ENCODE measurements around the gene MAML2. TPM values are rescaled to one million over a fixed set of nuclear protein-coding genes. Genes with fewer than 3 reads are reported as not detected.

MAML2 gene
- total RNA-seq, 1 experiment from 2014 or later, result 0.82 TPM

GRCh38 chr11:96342014-96342960 is 708 bp downstream of the MAML2 start:
- H3K9me3 ChIP-seq, result no peaks in the 10 kb centered on the region
- H3K36me3 ChIP-seq, result no peaks in the 10 kb centered on the region
- H3K4me3 ChIP-seq, result peak overlapping the region; percentile 69
- no peaks in the 10 kb centered on the region for H3K27me3 ChIP-seq
- DNase-seq, result no peak

- peak; percentile 20 for DNase-seq
- peak overlapping the region; percentile 69 for H3K4me3 ChIP-seq
Observed at GRCh38 chr11:96341211-96342013, 1.6 kb downstream of the MAML2 start.

GRCh38 chr11:96340555-96340885 is 2.5 kb downstream of the MAML2 start:
- Histone ChIP-seq H3K9me3 (no peaks in the 10 kb centered on the region), H3K27me3 (no peaks in the 10 kb centered on the region), H3K4me3 (no peak overlapping the region), H3K36me3 (no peaks in the 10 kb centered on the region)
- DNase-seq, result no peak

More at GRCh38 chr11:96341211-96342013, 1.6 kb downstream of the MAML2 start:
- H3K36me3 ChIP-seq, result no peaks in the 10 kb centered on the region
- H3K27me3 ChIP-seq, result no peaks in the 10 kb centered on the region
- no peaks in the 10 kb centered on the region for H3K9me3 ChIP-seq

- DNase-seq, result no peak
- H3K36me3 ChIP-seq, result no peaks in the 10 kb centered on the region
- no peak overlapping the region for H3K4me3 ChIP-seq
- no peaks in the 10 kb centered on the region for H3K27me3 ChIP-seq
- no peaks in the 10 kb centered on the region for H3K9me3 ChIP-seq
Observed at GRCh38 chr11:96339706-96340554, 3.1 kb downstream of the MAML2 start.

- Histone ChIP-seq H3K36me3 (no peaks in the 10 kb centered on the region), H3K4me3 (peak overlapping the region; percentile 20; the same call in 1 of the 2 replicates), H3K9me3 (no peaks in the 10 kb centered on the region), H3K27me3 (no peaks in the 10 kb centered on the region)
- peak; percentile 24 for DNase-seq
Observed at GRCh38 chr11:96338910-96339705, 3.9 kb downstream of the MAML2 start.

GRCh38 chr11:96337541-96338431 is 5.2 kb downstream of the MAML2 start:
- H3K4me3 ChIP-seq, result no peak overlapping the region
- no peak for DNase-seq
- H3K9me3 ChIP-seq, result no peaks in the 10 kb centered on the region
- H3K27me3 ChIP-seq, result no peaks in the 10 kb centered on the region
- no peaks in the 10 kb centered on the region for H3K36me3 ChIP-seq

- no peak overlapping the region for H3K4me3 ChIP-seq
- no peaks in the 10 kb centered on the region for H3K9me3 ChIP-seq
- no peaks in the 10 kb centered on the region for H3K27me3 ChIP-seq
- no peaks in the 10 kb centered on the region for H3K36me3 ChIP-seq
- DNase-seq, result no peak
Observed at GRCh38 chr11:96335388-96335787, 7.6 kb downstream of the MAML2 start.

- no peaks in the 10 kb centered on the region for H3K36me3 ChIP-seq
- no peaks in the 10 kb centered on the region for H3K9me3 ChIP-seq
- H3K27me3 ChIP-seq, result no peaks in the 10 kb centered on the region
- H3K4me3 ChIP-seq, result no peak overlapping the region
- no peak for DNase-seq
Observed at GRCh38 chr11:96334219-96334618, 8.8 kb downstream of the MAML2 start.

- H3K27me3 ChIP-seq, result no peaks in the 10 kb centered on the region
- no peaks in the 10 kb centered on the region for H3K9me3 ChIP-seq
- H3K4me3 ChIP-seq, result no peak overlapping the region
- no peak for DNase-seq
- no peaks in the 10 kb centered on the region for H3K36me3 ChIP-seq
Observed at GRCh38 chr11:96333191-96333719, 9.7 kb downstream of the MAML2 start.

- H3K4me3 ChIP-seq, result no peak overlapping the region
Observed at GRCh38 chr11:96332126-96332771, 10.7 kb downstream of the MAML2 start.

GRCh38 chr11:96331699-96332116 is 11.3 kb downstream of the MAML2 start:
- Histone ChIP-seq H3K4me3 (no peak overlapping the region), H3K27me3 (no peaks in the 10 kb centered on the region), H3K9me3 (no peaks in the 10 kb centered on the region), H3K36me3 (no peaks in the 10 kb centered on the region)
- no peak for DNase-seq

More at GRCh38 chr11:96332126-96332771, 10.7 kb downstream of the MAML2 start:
- no peak for DNase-seq
- Histone ChIP-seq H3K9me3 (no peaks in the 10 kb centered on the region), H3K36me3 (no peaks in the 10 kb centered on the region), H3K27me3 (no peaks in the 10 kb centered on the region)

- Histone ChIP-seq H3K9me3 (no peaks in the 10 kb centered on the region), H3K4me3 (no peak overlapping the region), H3K27me3 (no peaks in the 10 kb centered on the region), H3K36me3 (no peaks in the 10 kb centered on the region)
- DNase-seq, result no peak
Observed at GRCh38 chr11:96330511-96330859, 12.5 kb downstream of the MAML2 start.

- Histone ChIP-seq H3K27me3 (no peaks in the 10 kb centered on the region), H3K4me3 (no peak overlapping the region), H3K36me3 (no peaks in the 10 kb centered on the region), H3K9me3 (no peaks in the 10 kb centered on the region)
- DNase-seq, result no peak
Observed at GRCh38 chr11:96329855-96330510, 13.0 kb downstream of the MAML2 start.

- Histone ChIP-seq H3K27me3 (no peaks in the 10 kb centered on the region), H3K9me3 (no peaks in the 10 kb centered on the region), H3K36me3 (no peaks in the 10 kb centered on the region; the same call in 1 of the 2 replicates), H3K4me3 (no peak overlapping the region)
- DNase-seq, result no peak
Observed at GRCh38 chr11:96329419-96329818, 13.6 kb downstream of the MAML2 start.
